Mesodermal cell (in vitro differentiated cells): ENCODE results near the gene NXPE2. TPM values are rescaled to one million over a fixed set of nuclear protein-coding genes. Genes with fewer than 3 reads are reported as not detected.
"Not testable (repeated sequence)": the region's sequence is repeated elsewhere in the genome, so short reads cannot be mapped to it uniquely, and the experiment has no call there.

Experiments
- H3K27ac ChIP-seq: 2 replicates; pipeline ENCODE4 v1.7.0; 2013; ENCODE audit warnings: mild to moderate bottlenecking, low read depth, low read length, moderate library complexity; ENCODE audit not compliant: severe bottlenecking
- H3K36me3 ChIP-seq: 2 replicates; pipeline ENCODE4 v1.7.1; 2013; ENCODE audit warnings: mild to moderate bottlenecking, low read length, moderate library complexity; ENCODE audit not compliant: control insufficient read depth, insufficient read depth
- H3K4me1 ChIP-seq: one replicate; pipeline ENCODE4 v1.7.1; 2013; ENCODE audit warnings: mild to moderate bottlenecking, low read length; ENCODE audit not compliant: insufficient read depth, control insufficient read depth, poor library complexity, severe bottlenecking
- H3K4me3 ChIP-seq: 2 replicates; pipeline ENCODE4 v1.7.0; 2013; ENCODE audit warnings: low read length, control low read depth, mild to moderate bottlenecking; ENCODE audit not compliant: insufficient read depth, poor library complexity, severe bottlenecking; ENCODE audit errors: extremely low read depth
- H3K9me3 ChIP-seq: 2 replicates; pipeline ENCODE4 v1.7.1; 2013; ENCODE audit warnings: mild to moderate bottlenecking, low read length, moderate library complexity; ENCODE audit not compliant: control insufficient read depth
- WGBS, 2 experiments: methylation state at CpG; one replicate each; pipeline ENCODE4 v1.1.5; 2013; ENCODE audit warnings: missing lambda C conversion rate in 2 of 2; ENCODE audit not compliant: insufficient coverage in 2 of 2; 5-methylcytosine and 5-hydroxymethylcytosine counted together
- polyA plus RNA-seq, 2 experiments: library from polyadenylated mRNA; stranded (reverse); fragments of 50-300 nt; gene quantifications; one replicate each; pipeline ENCODE4 v1.2.3, GENCODE V29; 2013

NXPE2 gene
- 0.29 TPM for polyA plus RNA-seq (2013, experiment 1 of 2)
- 0.66 TPM for polyA plus RNA-seq (2013, experiment 2 of 2)

DNA sequence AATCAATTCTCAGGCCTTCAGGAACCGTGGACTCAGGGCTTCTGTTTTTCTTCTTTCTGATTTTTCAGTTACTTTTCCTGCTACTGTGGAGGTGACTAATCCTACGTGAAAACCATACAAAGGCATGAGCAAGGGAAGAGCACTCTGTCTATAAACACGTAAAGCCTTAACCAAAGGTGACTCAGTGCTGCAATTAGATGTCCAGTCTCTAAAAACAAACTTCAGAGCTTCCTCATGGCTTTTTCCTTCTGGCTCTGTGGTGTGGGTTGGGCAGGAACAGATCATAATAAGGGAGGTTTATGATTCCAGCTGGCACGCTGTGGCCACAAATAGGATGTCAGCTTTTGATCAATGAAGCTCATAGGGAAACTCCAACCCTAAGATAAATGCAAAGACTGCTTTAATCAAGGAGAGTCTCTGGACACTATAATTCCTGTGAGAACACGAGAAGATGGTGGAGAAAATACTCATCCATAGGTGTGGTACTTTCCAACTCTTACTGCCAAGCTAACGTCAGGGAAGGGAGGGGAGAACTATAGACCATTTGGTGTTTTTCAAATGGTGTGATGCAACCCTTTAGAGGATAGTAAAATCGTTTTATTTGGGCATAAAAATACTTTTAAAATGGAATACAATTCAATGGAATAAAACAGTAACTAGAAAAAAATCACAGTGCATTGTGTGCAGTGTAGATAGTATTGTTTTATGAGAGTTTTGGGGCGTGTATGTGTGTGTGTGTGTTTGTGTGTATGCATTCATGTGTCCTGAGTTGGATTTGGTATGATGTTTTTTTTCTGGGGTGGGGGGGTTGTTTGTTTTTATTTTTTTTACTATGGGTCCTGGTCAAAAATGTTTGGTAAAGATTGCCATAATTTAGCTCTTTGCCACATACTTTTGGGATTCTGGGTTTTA lies at the start of gene NXPE2:
Gene NXPE2 (plus strand): TSS at position 403 of the 912 bp plus-strand sequence. CDS start 49 bp downstream, at position 452.
- 82 to 83% methylated on average over 2 to 3 of the region's 8 CpGs for WGBS, 2 experiments
- H3K4me1 ChIP-seq: peaks cover 7% of the 10 kb centered on the region
- no peaks in the 10 kb centered on the region for H3K36me3 ChIP-seq
- peak within 1 kb of the TSS; percentile 55 for H3K27ac ChIP-seq
- H3K4me3 ChIP-seq: no peak within 1 kb of the TSS
- peaks cover 20% of the 10 kb centered on the region for H3K9me3 ChIP-seq

DNA sequence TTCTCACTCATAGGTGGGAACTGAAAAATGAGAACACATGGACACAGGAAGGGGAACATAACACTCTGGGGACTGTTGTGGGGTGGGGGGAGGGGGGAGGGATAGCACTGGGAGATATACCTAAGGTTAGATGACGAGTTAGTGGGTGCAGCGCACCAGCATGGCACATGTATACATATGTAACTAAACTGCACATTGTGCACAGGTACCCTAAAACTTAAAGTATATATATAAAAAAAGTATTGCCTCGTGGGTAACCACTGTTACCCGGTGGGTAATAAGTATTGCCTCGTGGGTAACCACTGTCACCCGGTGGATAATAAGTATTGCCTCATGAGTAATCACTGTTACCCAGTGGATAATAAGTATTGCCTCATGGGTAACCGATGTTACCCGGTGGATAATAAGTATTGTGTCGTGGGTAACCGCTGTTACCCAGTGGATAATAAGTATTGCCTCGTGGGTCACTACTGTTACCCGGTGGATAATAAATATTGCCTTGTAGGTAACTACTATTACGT lies 46.8 kb upstream of the NXPE2 start:
- not testable (repeated sequence) for H3K27ac ChIP-seq, H3K9me3 ChIP-seq, H3K4me3 ChIP-seq, H3K36me3 ChIP-seq, H3K4me1 ChIP-seq
- WGBS, 2 experiments: 96% methylated on average over 7 to 10 of the region's 13 CpGs

DNA sequence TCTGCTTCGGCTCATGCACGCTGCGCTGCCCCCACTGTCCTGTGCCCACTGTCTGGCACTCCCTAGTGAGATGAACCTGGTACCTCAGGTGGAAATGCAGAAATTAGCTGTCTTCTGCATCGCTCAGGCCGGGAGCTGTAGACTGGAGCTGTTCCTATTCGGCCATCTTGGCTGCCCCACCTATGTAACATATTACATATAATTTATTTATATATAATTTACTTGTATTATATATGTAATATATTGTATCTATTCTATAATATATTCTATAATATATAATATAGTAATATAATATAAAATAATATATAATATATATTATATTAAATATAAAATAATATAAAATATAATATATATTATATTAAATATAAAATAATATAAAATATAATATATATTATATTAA lies 38.9 kb upstream of the NXPE2 start:
- WGBS, 2 experiments: 92 to 94% methylated on average over 3 of the region's 6 CpGs
- H3K4me3 ChIP-seq, H3K36me3 ChIP-seq, H3K27ac ChIP-seq, H3K9me3 ChIP-seq, H3K4me1 ChIP-seq: not testable (repeated sequence)

GRCh38 chr11:114650661-114651060 lies 27.7 kb upstream of the NXPE2 start:
- H3K27ac ChIP-seq: no peak overlapping the region
- H3K9me3 ChIP-seq: no peaks in the 10 kb centered on the region
- H3K4me3 ChIP-seq: no peak overlapping the region
- no peaks in the 10 kb centered on the region for H3K4me1 ChIP-seq
- no peaks in the 10 kb centered on the region for H3K36me3 ChIP-seq
- WGBS, 2 experiments: 80 to 100% methylated on average over 1 to 2 of the region's 3 CpGs

DNA sequence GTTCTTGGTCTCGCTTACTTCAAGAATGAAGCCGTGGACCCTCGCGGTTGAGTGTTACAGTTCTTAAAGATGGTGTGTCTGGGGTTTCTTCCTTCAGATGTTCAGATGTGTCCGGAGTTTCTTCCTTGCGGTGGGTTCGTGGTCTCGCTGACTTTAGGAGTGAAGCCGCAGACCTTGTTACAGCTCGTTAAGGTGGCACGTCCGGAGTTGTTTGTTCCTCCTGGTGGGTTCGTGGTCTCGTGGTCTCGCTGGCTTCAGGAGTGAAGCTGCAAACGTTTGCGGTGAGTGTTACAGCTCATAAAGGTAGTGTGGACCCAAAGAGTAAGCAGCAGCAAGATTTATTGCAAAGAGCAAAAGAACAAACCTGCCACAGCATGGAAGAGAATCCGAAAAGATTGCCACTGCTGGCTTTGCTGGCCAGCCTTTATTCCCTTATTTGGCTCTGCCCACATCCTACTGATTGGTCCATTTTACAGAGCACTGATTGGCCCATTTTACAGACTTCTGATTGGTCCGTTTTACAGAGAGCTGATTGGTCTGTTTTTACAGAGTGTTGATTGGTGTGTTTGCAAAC lies 27.1 kb upstream of the NXPE2 start:
- H3K27ac ChIP-seq: no peak overlapping the region
- 92 to 94% methylated on average over 17 to 18 of the region's 19 CpGs for WGBS, 2 experiments
- H3K4me1 ChIP-seq: no peaks in the 10 kb centered on the region
- H3K4me3 ChIP-seq: no peak overlapping the region
- H3K9me3 ChIP-seq: no peaks in the 10 kb centered on the region
- H3K36me3 ChIP-seq: no peaks in the 10 kb centered on the region

DNA sequence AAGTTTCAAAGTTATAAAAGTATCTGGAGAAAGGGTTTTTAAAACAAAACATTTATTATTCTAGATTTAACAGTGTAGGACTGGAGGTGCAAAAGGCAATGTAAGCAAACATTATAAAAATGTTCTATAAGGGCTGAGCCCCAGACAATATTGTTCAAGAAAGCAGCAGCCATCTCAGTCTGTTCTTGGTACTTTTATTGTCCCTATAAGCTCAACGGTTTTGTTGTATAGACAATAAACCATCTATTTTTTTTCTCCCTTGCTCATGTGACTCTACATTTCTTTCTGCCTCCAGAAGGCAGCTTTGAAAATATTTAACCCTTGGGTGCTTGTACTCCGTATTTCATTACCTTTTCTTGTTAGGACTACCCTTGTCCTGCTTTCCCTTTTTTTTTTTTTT lies 25.2 kb upstream of the NXPE2 start:
- no peaks in the 10 kb centered on the region for H3K4me1 ChIP-seq
- H3K4me3 ChIP-seq: no peak overlapping the region
- H3K27ac ChIP-seq: no peak overlapping the region
- no peaks in the 10 kb centered on the region for H3K36me3 ChIP-seq
- H3K9me3 ChIP-seq: no peaks in the 10 kb centered on the region
- 71 to 75% methylated on average over 1 to 2 of the region's 2 CpGs for WGBS, 2 experiments

DNA sequence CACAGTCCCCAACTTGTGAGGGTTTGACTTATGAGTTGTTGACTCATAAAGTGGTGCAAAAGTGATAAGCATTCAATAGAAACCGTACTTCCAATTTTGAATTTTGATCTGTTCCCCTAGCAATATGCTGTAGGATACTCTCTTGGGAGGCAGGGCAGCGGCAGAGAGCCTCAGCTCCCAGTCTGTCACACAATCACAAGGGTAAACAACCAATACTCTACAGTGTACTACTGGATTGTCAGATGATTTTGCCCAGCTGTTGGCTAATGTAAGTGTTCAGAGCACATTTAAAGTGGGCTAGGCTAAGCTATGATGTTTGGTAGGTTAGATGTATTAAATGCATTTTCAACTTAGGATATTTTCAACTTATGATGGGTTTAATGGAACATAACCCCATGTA lies 13.7 kb upstream of the NXPE2 start:
- Histone ChIP-seq H3K4me1 (no peaks in the 10 kb centered on the region), H3K4me3 (no peak overlapping the region), H3K27ac (no peak overlapping the region), H3K9me3 (no peaks in the 10 kb centered on the region), H3K36me3 (no peaks in the 10 kb centered on the region)
- WGBS, 2 experiments: no CpG with 5 or more reads among the region's 2 CpGs

DNA sequence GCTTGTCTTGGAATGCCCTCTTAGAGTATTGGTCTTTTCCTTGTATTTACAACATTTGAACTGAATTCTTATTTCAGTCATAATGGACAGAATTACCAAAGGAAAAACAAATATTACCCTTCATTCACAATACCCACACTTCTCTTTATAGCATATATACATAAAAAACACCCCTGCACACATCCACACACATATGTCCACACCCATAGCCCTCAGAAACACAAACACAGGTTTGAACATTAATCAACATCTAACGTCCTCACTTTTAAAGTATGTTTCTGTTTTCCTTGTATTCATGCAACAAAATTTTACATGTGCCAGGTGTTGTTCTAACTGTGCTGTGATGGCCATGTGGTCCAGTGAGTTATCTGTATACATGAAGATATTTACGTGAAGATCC lies 11.6 kb upstream of the NXPE2 start:
- Histone ChIP-seq H3K9me3 (no peaks in the 10 kb centered on the region), H3K36me3 (no peaks in the 10 kb centered on the region), H3K4me3 (no peak overlapping the region), H3K27ac (no peak overlapping the region), H3K4me1 (no peaks in the 10 kb centered on the region)
- WGBS, 2 experiments: no CpG with 5 or more reads among the region's 2 CpGs

GRCh38 chr11:114668109-114668508 lies 10.2 kb upstream of the NXPE2 start:
- H3K4me1 ChIP-seq: no peaks in the 10 kb centered on the region
- H3K36me3 ChIP-seq: no peaks in the 10 kb centered on the region
- no peaks in the 10 kb centered on the region for H3K9me3 ChIP-seq
- no peak overlapping the region for H3K4me3 ChIP-seq
- H3K27ac ChIP-seq: no peak overlapping the region

GRCh38 chr11:114673661-114674060 lies 4.7 kb upstream of the NXPE2 start:
- Histone ChIP-seq H3K27ac (no peak overlapping the region), H3K4me1 (peaks cover 7% of the 10 kb centered on the region), H3K9me3 (no peaks in the 10 kb centered on the region), H3K36me3 (no peaks in the 10 kb centered on the region), H3K4me3 (no peak overlapping the region)

DNA sequence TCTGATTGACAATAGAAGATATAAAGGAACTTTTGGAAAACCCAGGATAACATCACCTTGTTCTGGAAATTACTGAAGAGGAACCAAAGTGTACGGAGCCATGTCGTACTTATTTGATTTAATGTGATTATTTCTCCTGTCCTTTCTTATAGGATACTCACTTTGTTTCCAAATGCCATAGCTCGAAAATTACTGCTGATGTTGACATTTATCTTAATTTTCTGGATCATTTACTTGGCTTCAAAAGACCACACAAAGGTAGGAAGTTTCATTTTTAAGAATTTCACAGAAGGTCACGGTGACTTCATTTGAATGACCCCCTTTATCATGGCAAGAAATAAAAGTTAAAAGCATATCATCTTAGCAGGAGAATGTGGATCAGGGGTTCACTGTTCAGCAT lies 1.2 kb downstream of the NXPE2 start:
- WGBS, 2 experiments: 93% methylated on average over 3 of the region's 4 CpGs; no CpG with 5 or more reads in 1 of the 2 experiments
- Histone ChIP-seq H3K27ac (no peak overlapping the region), H3K9me3 (peaks cover 28% of the 10 kb centered on the region), H3K4me3 (no peak overlapping the region), H3K36me3 (no peaks in the 10 kb centered on the region), H3K4me1 (peaks cover 7% of the 10 kb centered on the region)
